ENCODE measurements around the gene AGBL1.

AGBL1 gene

GRCh38 chr15:86657305-86657704, 577.6 kb downstream of the AGBL1 start:
- DNase-seq: no peak

GRCh38 chr15:86659724-86660411, 580.2 kb downstream of the AGBL1 start:
- no peak for DNase-seq

- no peak for DNase-seq
These were observed 581.9 kb downstream of the AGBL1 start for GRCh38 chr15:86661580-86661979.

- no peak for DNase-seq
These were observed 583.6 kb downstream of the AGBL1 start for GRCh38 chr15:86663304-86663703.

- no peak for DNase-seq
These were observed 584.3 kb downstream of the AGBL1 start for GRCh38 chr15:86663979-86664378.

GRCh38 chr15:86664581-86664980, 584.9 kb downstream of the AGBL1 start:
- DNase-seq: no peak

- DNase-seq: no peak
These were observed 596.3 kb downstream of the AGBL1 start for GRCh38 chr15:86676002-86676401.

GRCh38 chr15:86677278-86677677, 597.6 kb downstream of the AGBL1 start:
- DNase-seq: no peak

GRCh38 chr15:86685263-86685662, 605.6 kb downstream of the AGBL1 start:
- no peak for DNase-seq

- no peak for DNase-seq
These were observed 609.3 kb downstream of the AGBL1 start for GRCh38 chr15:86689006-86689405.

- no peak for DNase-seq
These were observed 610.9 kb downstream of the AGBL1 start for GRCh38 chr15:86690566-86690965.

- DNase-seq: no peak
These were observed 611.5 kb downstream of the AGBL1 start for GRCh38 chr15:86691091-86691663.

- DNase-seq: no peak
These were observed 621.4 kb downstream of the AGBL1 start for GRCh38 chr15:86700864-86701610.

GRCh38 chr15:86701611-86701963, 621.9 kb downstream of the AGBL1 start:
- DNase-seq: no peak

GRCh38 chr15:86706813-86707212, 627.1 kb downstream of the AGBL1 start:
- no peak for DNase-seq

GRCh38 chr15:86711476-86711875, 631.8 kb downstream of the AGBL1 start:
- DNase-seq: no peak

- no peak for DNase-seq
These were observed 634.6 kb downstream of the AGBL1 start for GRCh38 chr15:86714241-86714640.

- DNase-seq: no peak
These were observed 646.0 kb downstream of the AGBL1 start for GRCh38 chr15:86725628-86726027.

GRCh38 chr15:86735247-86736040, 655.8 kb downstream of the AGBL1 start:
- DNase-seq: no peak

- no peak for DNase-seq
These were observed 662.2 kb downstream of the AGBL1 start for GRCh38 chr15:86741917-86742316.

GRCh38 chr15:86743283-86743903, 663.7 kb downstream of the AGBL1 start:
- DNase-seq: no peak

GRCh38 chr15:86744198-86744780, 664.6 kb downstream of the AGBL1 start:
- DNase-seq: no peak

GRCh38 chr15:86751116-86751515, 671.4 kb downstream of the AGBL1 start:
- DNase-seq: no peak
